Gastroesophageal sphincter (tissue), 4 donors: Measurements from ENCODE around the gene GADD45B. TPM values are rescaled to one million over a fixed set of nuclear protein-coding genes. Genes with fewer than 3 reads are reported as not detected.

Source experiments
- ATAC-seq: fragments of 150-250 bp; one replicate; pipeline ENCODE4 v1.9.1; 2016; ENCODE audit warnings: mild to moderate bottlenecking, moderate library complexity
- H3K27ac ChIP-seq, 4 donors: fragments of 200-600 bp; sonication (generic) in 3 of 4; 1 replicate in 3 of 4; 2 replicates in 1 of 4; pipeline ENCODE4 v1.5.1; 2016 to 2019
- H3K27me3 ChIP-seq: fragments of 200-600 bp; sonication (generic); one replicate; pipeline ENCODE4 v1.5.1; 2019
- H3K36me3 ChIP-seq, 2 donors: fragments of 200-600 bp; sonication (generic); one replicate each; pipeline ENCODE4 v1.5.1; 2019; ENCODE audit warnings: control low read depth in 1 of 2
- H3K4me1 ChIP-seq, 3 donors: fragments of 200-600 bp; sonication (generic); 1 replicate in 2 of 3; 2 replicates in 1 of 3; pipeline ENCODE4 v1.5.1; 2016 to 2019; ENCODE audit warnings: control low read depth in 2 of 3
- H3K4me3 ChIP-seq, 2 donors: fragments of 200-600 bp; sonication (generic); one replicate each; pipeline ENCODE4 v1.5.1; 2019; ENCODE audit warnings: mild to moderate bottlenecking in 1 of 2, moderate library complexity in 1 of 2
- H3K9me3 ChIP-seq, 3 donors: fragments of 200-600 bp; sonication (generic); one replicate each; pipeline ENCODE4 v1.5.1; 2017 to 2019; ENCODE audit warnings: control low read depth in 2 of 3
- CTCF ChIP-seq, 4 experiments: fragments of 200-600 bp in 2 of 4; fragments of 450-650 bp in 2 of 4; sonication (generic) in 1 of 4; IDR thresholded peaks; one replicate each; pipeline ENCODE4 v1.5.1; 2017 to 2019; ENCODE audit warnings: antibody characterized with exemption in 4 of 4, mild to moderate bottlenecking in 2 of 4, moderate library complexity in 2 of 4
- EP300 ChIP-seq: sonication (generic); formaldehyde crosslinking; IDR thresholded peaks from one replicate; pipeline ENCODE4 v1.6.1; 2017; ENCODE audit warnings: antibody characterized with exemption, mild to moderate bottlenecking
- POLR2A ChIP-seq, 2 donors: fragments of 450-650 bp; IDR thresholded peaks; one replicate each; pipeline ENCODE4 v1.6.1; 2017; ENCODE audit warnings: antibody characterized with exemption in 2 of 2, mild to moderate bottlenecking in 2 of 2, moderate library complexity in 1 of 2
- POLR2AphosphoS5 ChIP-seq: sonication (generic); formaldehyde crosslinking; IDR thresholded peaks from one replicate; pipeline ENCODE4 v1.6.1; 2017; ENCODE audit warnings: antibody characterized with exemption
- WGBS, 2 donors: methylation state at CpG; one replicate each; pipeline ENCODE4 v1.1.5; 2018; ENCODE audit warnings: low coverage in 1 of 2; 5-methylcytosine and 5-hydroxymethylcytosine counted together
- total RNA-seq, 4 donors: library from RNA; depleted of rRNA; stranded (reverse); fragments of >200 nt; gene quantifications; one replicate each; pipeline ENCODE4 v1.1.0, GENCODE V29; 2016

Gene GADD45B
- total RNA-seq, 4 donors from 2014 or later: 69.9 to 374 (median 88.7) TPM

- no peak overlapping the region for H3K27ac ChIP-seq
- H3K36me3 ChIP-seq: peaks cover 0 to 68% of the 10 kb centered on the region in 2 donors
- H3K4me1 ChIP-seq: peaks cover 0 to 3% (median 0%) of the 10 kb centered on the region in 3 donors
- no peaks in the 10 kb centered on the region for H3K9me3 ChIP-seq
- no peak overlapping the region for H3K4me3 ChIP-seq
- no CpG with 5 or more reads among the region's 30 CpGs for WGBS, 2 donors
- no peaks in the 10 kb centered on the region for H3K27me3 ChIP-seq
- no peak for ATAC-seq
- no peak for TF ChIP-seq EP300
- no peak for TF ChIP-seq POLR2A (IDR thresholded peaks at IDR 0.05)
- no peak for TF ChIP-seq POLR2AphosphoS5
- TF ChIP-seq CTCF (IDR thresholded peaks at IDR 0.05): no peak
Observed at GRCh38 chr19:2433854-2434253, 42.1 kb upstream of the GADD45B start.

- Histone ChIP-seq H3K4me3 (no peak overlapping the region), H3K9me3 (no peaks in the 10 kb centered on the region), H3K27ac (no peak overlapping the region), H3K36me3 (peaks cover 0 to 68% of the 10 kb centered on the region in 2 donors), H3K4me1 (no peaks in the 10 kb centered on the region), H3K27me3 (no peaks in the 10 kb centered on the region)
- TF ChIP-seq CTCF (IDR thresholded peaks at IDR 0.05) (no peak), EP300 (no peak), POLR2AphosphoS5 (no peak), POLR2A (IDR thresholded peaks at IDR 0.05) (no peak)
- no peak for ATAC-seq
- WGBS, 2 donors: 94% methylated on average over 9 of the region's 22 CpGs; no CpG with 5 or more reads in 1 of the 2 donors
Observed at GRCh38 chr19:2434267-2434666, 41.7 kb upstream of the GADD45B start.

GRCh38 chr19:2434721-2435265 lies 41.1 kb upstream of the GADD45B start:
- Histone ChIP-seq H3K4me1 (no peaks in the 10 kb centered on the region), H3K36me3 (peaks cover 0 to 68% of the 10 kb centered on the region in 2 donors), H3K9me3 (no peaks in the 10 kb centered on the region), H3K4me3 (no peak overlapping the region), H3K27ac (no peak overlapping the region), H3K27me3 (no peaks in the 10 kb centered on the region)
- 60 to 86% methylated on average over 1 to 12 of the region's 42 CpGs for WGBS, 2 donors
- no peak for ATAC-seq
- TF ChIP-seq CTCF (IDR thresholded peaks at IDR 0.05) (no peak), POLR2AphosphoS5 (no peak), EP300 (no peak), POLR2A (IDR thresholded peaks at IDR 0.05) (no peak)

GRCh38 chr19:2436384-2436783 lies 39.5 kb upstream of the GADD45B start:
- no peak overlapping the region for H3K27ac ChIP-seq
- no peaks in the 10 kb centered on the region for H3K4me1 ChIP-seq
- no peak for ATAC-seq
- TF ChIP-seq CTCF (IDR thresholded peaks at IDR 0.05) (no peak), EP300 (no peak), POLR2A (IDR thresholded peaks at IDR 0.05) (no peak), POLR2AphosphoS5 (no peak)
- peaks cover 0 to 60% of the 10 kb centered on the region in 2 donors for H3K36me3 ChIP-seq
- 94 to 95% methylated on average over 12 to 21 of the region's 39 CpGs for WGBS, 2 donors
- no peak overlapping the region for H3K4me3 ChIP-seq
- no peaks in the 10 kb centered on the region for H3K27me3 ChIP-seq
- H3K9me3 ChIP-seq: no peaks in the 10 kb centered on the region

GRCh38 chr19:2436926-2437325 lies 39.0 kb upstream of the GADD45B start:
- WGBS, 2 donors: no CpG with 5 or more reads among the region's 15 CpGs
- no peak for ATAC-seq
- Histone ChIP-seq H3K36me3 (peaks cover 0 to 60% of the 10 kb centered on the region in 2 donors), H3K27me3 (no peaks in the 10 kb centered on the region), H3K4me1 (no peaks in the 10 kb centered on the region), H3K4me3 (no peak overlapping the region), H3K9me3 (no peaks in the 10 kb centered on the region), H3K27ac (no peak overlapping the region)
- TF ChIP-seq CTCF (IDR thresholded peaks at IDR 0.05) (no peak), EP300 (no peak), POLR2A (IDR thresholded peaks at IDR 0.05) (no peak), POLR2AphosphoS5 (no peak)
